ENCODE results near the gene ACY1. TPM values are rescaled to one million over a fixed set of nuclear protein-coding genes. Genes with fewer than 3 reads are reported as not detected.

Gene ACY1
- total RNA-seq, 2 experiments from 2014 or later, result 57.0 to 63.9 TPM

GRCh38 chr3:51944451-51945021, 38.8 kb upstream of the ACY1 start:
- ChIA-PET POLR2A (no interaction called here), CTCF (interaction anchor here (0.7 kb wide), 1 partner anchor 20 kb away, joined by 3 read pairs; no protein-coding TSS in a partner anchor)

DNA sequence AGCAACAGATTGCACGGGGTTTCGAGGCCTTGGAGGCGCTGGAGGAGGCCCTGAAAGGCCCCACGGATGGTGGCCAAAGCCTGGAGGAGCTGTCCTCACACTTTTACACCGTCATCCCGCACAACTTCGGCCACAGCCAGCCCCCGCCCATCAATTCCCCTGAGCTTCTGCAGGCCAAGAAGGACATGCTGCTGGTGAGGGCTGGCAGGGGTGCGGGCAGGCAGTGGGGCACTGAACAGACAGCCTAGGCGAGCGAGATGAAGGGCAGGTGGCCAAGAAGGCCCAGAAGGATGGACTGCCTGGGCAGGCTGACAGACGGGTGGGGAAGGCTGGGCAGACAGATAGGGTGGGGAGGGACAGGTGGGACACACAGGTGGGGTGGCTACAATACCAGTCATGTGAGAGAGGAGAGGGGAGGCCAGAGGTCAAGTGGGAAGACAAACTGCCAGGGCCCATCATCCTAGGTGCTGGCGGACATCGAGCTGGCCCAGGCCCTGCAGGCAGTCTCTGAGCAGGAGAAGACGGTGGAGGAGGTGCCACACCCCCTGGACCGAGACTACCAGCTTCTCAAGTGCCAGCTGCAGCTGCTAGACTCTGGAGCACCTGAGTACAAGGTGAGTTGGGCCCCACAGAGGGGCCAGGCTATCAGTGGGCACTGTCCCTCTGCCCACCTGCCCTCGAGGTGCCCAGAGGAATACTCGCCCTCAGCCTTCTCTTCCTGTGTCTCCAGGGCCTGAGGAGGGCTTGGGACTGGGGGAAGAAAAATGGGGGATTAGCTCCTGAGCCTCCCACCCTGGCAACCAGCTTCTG, 38.1 kb upstream of the ACY1 start:
- CTCF ChIA-PET, result interaction anchor here (0.7 kb wide), 1 partner anchor 19 kb away, joined by 3 read pairs; no protein-coding TSS in a partner anchor
- POLR2A ChIA-PET, result no interaction called here

DNA sequence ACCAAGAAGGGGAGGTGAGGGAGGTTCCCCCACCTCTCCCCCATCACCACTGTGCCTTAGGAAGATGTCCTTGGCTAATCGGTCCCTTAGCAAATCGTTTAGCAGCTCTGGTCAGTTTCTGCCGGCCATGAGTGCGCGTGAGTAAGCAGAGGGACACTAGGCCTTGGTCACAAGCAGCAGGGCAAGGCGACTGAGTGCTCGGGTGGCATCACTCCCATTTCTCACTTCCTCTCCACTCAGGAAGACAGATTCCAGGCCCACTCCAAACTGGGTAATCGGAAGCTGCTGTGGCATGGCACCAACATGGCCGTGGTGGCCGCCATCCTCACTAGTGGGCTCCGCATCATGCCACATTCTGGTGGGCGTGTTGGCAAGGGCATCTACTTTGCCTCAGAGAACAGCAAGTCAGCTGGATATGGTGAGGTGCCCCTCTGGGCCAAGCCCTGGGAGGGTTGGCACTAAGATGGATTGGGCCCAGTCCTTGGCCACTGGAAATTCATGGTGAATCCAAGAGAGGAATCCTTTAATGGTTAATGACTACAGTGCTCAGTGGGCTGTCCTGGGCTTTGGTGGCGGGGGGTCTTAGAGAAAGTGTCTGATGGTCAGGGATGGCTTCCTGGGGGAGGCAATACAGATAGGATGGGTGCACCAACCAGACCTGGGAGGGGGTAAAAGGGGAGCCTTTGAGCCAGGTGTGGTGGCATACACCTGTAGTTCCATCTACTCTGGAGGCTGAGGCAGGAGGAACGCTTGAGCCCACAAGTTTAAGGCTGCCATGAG, 37.2 kb upstream of the ACY1 start:
- CTCF ChIA-PET, result no interaction called here
- POLR2A ChIA-PET, result no interaction called here

DNA sequence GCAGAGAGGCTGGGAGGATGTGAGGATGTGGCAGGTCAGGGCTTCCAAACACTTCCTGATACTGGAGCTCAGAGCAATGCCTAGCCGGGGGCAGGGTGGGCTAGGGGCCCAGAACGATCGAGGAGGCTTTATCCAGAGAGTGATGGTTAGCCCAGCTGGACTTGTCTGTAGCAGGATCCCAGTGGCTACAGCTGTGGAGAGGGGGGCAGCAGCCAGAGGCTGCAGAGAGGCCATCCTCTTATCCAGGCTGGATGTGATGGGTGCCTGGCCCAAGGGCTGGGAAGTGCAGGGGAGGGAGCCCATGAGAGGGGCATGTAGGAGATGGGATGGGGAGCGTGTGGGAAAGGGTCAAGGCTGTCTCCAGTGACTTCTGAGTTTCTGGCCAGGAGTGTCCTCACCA, 36.5 kb upstream of the ACY1 start:
- POLR2A ChIA-PET, result no interaction called here
- CTCF ChIA-PET, result no interaction called here

DNA sequence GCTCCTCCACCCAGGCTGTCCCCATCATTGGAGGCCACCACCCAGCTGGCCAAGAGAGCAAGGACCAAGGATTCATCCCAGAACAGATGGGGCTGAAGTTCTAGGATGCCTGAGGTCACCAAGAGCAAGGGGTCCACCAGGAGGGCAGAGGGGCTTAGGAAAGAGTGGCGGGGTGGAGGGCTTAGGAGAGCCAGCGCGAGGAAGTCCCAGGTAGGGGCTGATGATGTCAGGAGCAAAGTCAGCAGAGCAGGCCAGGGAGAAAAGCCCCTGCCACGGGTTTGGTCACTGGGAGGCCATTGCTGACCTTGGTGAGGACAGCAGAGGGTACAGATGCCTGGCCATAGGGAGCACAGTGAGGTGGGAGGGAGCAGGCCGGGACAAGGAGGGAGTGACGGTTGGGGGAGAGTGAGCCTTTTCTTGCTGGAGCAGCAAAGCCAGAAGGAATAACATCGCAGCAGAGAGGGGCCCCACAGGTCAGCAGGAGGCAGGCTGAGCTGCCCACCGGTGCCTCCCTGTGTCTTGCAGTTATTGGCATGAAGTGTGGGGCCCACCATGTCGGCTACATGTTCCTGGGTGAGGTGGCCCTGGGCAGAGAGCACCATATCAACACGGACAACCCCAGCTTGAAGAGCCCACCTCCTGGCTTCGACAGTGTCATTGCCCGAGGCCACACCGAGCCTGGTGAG, 36.0 kb upstream of the ACY1 start:
- ChIA-PET POLR2A (no interaction called here), CTCF (no interaction called here)

DNA sequence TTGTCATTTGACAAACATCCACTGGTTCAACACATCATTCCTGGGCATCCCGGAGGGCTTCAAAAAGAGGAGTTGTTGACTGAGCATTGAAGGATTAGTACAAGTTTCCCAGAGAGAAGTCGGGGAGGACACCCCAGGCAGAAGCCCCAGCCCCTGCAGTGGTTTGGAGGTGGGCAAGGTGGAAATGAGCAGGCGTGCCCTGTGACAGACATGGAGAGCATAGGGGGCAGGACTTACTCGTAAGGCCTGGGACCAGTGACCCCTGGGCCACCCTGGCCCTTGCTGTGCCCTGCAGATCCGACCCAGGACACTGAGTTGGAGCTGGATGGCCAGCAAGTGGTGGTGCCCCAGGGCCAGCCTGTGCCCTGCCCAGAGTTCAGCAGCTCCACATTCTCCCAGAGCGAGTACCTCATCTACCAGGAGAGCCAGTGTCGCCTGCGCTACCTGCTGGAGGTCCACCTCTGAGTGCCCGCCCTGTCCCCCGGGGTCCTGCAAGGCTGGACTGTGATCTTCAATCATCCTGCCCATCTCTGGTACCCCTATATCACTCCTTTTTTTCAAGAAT, 35.2 kb upstream of the ACY1 start:
- ChIA-PET CTCF (interaction anchor here (0.8 kb wide), 1 partner anchor 9 kb away, joined by 3 read pairs; no protein-coding TSS in a partner anchor), POLR2A (no interaction called here)

DNA sequence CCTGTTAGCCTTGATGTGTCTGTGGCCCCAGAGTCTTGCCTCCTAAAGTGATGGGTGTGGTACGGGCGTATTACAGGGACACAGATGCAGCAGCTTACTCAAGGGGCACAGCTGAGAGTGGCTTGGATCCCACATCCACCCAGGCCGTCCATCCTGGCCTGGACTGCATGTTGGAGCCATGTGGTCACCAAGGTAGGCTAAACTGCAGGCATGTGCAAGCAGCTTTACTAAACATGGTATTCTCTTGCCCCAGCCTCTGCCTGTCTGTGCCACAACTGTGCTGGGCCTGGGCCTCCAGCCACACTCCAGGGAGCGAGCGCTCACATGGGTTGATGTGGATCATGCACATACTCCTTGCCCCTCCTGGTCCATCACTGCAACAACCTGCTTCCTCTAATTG, 34.2 kb upstream of the ACY1 start:
- CTCF ChIA-PET, result interaction anchor here (0.8 kb wide), 1 partner anchor 8 kb away, joined by 3 read pairs; no protein-coding TSS in a partner anchor
- POLR2A ChIA-PET, result no interaction called here

GRCh38 chr3:51950899-51951298, 32.4 kb upstream of the ACY1 start:
- ChIA-PET POLR2A (no interaction called here), CTCF (interaction anchor here (1.9 kb wide), 1 partner anchor 9 kb away, joined by 5 read pairs; the partner anchor contains the start of genes PARP3 and RRP9)

DNA sequence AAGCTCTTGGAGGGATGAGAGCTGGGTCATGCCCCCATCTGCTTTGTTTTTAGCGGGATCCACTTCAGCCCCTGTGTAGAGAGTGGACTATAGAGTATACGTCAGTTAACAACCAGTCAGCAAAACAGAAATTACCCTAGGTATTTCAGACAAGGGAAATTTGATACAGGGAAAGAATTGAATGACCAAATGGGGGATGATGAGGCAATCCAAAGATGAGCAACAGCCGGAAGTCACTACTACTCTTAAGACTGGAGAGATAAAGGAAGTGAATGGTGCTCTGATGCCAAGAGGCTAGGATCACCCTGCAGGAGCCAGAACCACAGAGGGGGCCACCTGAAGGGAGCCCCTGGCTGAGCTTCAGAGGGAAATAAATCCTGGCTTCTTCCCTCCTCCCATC, 29.9 kb upstream of the ACY1 start:
- POLR2A ChIA-PET, result interaction anchor here (0.7 kb wide), 1 partner anchor 74 kb away, joined by 4 read pairs; no protein-coding TSS in a partner anchor
- CTCF ChIA-PET, result interaction anchor here (1.2 to 2.0 kb wide), 3 partner anchors 10 to 29 kb away, joined by 3 to 6 read pairs (median 5); partner anchors contain the start of gene PARP3

DNA sequence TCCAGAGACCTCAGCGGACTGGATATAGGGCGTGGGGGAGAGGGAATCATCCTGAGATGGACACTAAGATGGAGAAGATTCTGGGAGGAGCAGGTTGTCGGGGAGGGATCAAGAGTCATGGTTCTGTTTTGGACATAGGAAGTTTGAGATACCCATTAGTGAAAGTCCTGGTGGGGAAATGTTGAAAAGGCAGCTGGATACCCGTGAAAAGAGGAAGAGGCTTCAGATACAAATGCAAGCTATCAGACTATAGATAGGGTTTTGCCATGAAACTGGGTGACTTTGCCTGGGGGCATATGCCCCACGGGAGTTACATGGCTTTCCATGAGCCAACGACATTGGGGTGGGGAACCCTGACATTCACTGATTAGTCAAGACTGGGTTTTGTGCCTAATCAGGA, 29.2 kb upstream of the ACY1 start:
- ChIA-PET POLR2A (no interaction called here), CTCF (interaction anchor here (1.2 to 2.0 kb wide), 4 partner anchors 10 to 29 kb away, joined by 3 to 6 read pairs (median 4); partner anchors contain the start of gene PARP3)

DNA sequence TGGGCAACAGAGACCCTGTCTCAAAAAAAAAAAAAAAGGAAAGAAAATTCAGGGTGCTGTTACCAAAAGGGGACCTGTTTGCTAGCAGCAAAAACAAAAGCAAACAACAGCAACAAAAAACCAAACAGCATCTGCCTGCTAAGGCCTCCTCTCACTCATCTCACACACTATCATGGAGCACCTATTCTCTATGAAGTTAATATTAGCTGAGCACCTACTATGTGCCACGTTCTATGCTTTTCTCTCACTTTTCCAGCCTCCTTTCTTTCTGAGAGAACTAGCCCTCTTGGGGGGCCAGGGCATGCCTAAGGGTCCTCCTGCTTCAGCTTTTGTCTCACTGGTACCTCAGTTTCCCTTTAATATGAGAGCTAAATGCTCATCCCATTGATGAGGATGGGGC, 28.6 kb upstream of the ACY1 start:
- POLR2A ChIA-PET, result no interaction called here

DNA sequence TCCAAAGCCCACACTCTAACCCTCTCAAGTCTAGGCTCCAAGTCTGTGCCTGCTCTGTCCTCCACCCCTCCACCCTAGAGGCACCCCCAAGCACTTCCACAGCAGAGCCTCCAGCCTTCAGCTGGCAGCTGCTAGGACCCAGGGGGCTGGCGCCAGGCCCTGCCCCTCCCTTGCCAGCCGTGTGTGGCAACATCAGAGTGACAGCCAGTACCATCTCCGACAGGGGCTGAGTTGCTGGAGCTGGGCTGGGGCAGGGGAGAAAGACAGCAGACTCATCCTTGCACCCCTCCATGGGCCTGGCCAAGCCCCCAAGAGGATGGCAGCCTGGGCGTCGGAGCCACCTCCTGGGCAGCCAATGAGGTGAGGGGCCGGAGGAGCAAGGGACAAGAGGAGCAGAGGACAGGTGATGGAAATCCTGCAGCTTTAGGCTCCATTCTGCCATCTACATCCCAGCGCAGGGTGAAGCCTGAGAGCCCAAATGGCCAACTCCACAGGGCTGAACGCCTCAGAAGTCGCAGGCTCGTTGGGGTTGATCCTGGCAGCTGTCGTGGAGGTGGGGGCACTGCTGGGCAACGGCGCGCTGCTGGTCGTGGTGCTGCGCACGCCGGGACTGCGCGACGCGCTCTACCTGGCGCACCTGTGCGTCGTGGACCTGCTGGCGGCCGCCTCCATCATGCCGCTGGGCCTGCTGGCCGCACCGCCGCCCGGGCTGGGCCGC, 28.0 kb upstream of the ACY1 start, which contains the start of gene GPR62:
Gene GPR62, plus strand, starts transcription at position 207 of the 718 bp plus-strand sequence. Its CDS starts 272 bp downstream, at position 479.
- ChIA-PET POLR2A (interaction anchor here (0.5 kb wide), 1 partner anchor 40 kb away, joined by 3 read pairs; the partner anchor contains the start of gene RPL29), CTCF (interaction anchor here (0.6 to 2.0 kb wide), 5 partner anchors 8 to 464 kb away, joined by 3 to 6 read pairs (median 3); partner anchors contain the start of gene ABHD14A)

More for the DNA sequence above, 28.6 kb upstream of the ACY1 start:
- CTCF ChIA-PET, result interaction anchor here (0.8 to 2.0 kb wide), 5 partner anchors 9 to 28 kb away, joined by 3 to 6 read pairs (median 3); partner anchors contain the start of gene ABHD14A

DNA sequence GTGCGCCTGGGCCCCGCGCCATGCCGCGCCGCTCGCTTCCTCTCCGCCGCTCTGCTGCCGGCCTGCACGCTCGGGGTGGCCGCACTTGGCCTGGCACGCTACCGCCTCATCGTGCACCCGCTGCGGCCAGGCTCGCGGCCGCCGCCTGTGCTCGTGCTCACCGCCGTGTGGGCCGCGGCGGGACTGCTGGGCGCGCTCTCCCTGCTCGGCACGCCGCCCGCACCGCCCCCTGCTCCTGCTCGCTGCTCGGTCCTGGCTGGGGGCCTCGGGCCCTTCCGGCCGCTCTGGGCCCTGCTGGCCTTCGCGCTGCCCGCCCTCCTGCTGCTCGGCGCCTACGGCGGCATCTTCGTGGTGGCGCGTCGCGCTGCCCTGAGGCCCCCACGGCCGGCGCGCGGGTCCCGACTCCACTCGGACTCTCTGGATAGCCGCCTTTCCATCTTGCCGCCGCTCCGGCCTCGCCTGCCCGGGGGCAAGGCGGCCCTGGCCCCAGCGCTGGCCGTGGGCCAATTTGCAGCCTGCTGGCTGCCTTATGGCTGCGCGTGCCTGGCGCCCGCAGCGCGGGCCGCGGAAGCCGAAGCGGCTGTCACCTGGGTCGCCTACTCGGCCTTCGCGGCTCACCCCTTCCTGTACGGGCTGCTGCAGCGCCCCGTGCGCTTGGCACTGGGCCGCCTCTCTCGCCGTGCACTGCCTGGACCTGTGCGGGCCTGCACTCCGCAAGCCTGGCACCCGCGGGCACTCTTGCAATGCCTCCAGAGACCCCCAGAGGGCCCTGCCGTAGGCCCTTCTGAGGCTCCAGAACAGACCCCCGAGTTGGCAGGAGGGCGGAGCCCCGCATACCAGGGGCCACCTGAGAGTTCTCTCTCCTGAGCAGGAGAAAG, 27.2 kb upstream of the ACY1 start:
- CTCF ChIA-PET, result interaction anchor here (0.6 kb wide), 1 partner anchor 18 kb away, joined by 3 read pairs; the partner anchor contains the start of gene ABHD14B
- POLR2A ChIA-PET, result no interaction called here

DNA sequence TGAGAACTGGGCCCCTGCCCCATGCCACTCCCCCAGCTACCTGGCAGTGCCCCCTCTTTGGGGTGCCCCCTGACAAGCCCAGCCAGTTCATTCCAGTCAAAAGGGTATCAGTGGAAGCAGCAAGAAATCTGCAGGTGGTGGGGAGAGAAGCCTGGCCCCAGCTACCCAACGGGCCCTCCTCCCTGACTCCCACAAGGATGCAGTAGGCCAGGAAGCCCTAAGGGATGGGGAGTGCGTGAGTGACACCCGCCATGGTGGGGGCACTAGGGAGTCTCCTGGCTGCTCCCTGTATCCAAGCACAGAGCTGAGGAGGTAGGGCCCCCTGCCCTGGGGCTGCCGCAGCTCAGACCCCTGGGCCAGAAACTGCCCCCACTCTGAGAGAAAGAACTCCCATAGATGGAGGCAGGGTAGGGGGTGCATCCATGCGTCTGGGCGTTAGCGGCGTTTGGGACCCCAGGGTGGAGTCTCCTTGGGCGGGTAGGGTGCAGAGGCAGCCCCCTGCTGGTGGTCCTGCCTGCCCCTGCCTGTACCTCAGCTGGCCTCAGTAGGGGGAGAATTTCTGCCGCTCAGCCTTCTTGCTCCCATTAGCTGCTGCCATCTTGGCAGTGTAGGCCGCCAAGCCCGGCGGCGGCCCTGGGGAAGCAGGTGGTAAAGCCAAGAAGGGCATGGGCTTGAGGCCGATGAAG, 25.7 kb upstream of the ACY1 start:
- ChIA-PET CTCF (interaction anchor here (0.6 to 1.2 kb wide), 3 partner anchors 9 to 16 kb away, joined by 3 to 5 read pairs (median 3); partner anchors contain the start of gene RRP9), POLR2A (interaction anchor here (0.7 kb wide), 1 partner anchor 23 kb away, joined by 3 read pairs; no protein-coding TSS in a partner anchor)

GRCh38 chr3:51958603-51959521, 24.5 kb upstream of the ACY1 start:
- ChIA-PET POLR2A (interaction anchor here (0.6 kb wide), 1 partner anchor 1975 kb away, joined by 4 read pairs; no protein-coding TSS in a partner anchor), CTCF (interaction anchor here (1.2 kb wide), 1 partner anchor 11 kb away, joined by 3 read pairs; no protein-coding TSS in a partner anchor)

Data from activated CD8-positive, alpha-beta memory T cell treated with anti-CD3 and anti-CD28 coated beads for 36 hours (primary cell).